Activated gamma-delta T cell treated with Interleukin-2 at 50 U/mL for 16 hours (primary cell): Measurements from ENCODE around the gene UBE2H.
A peak's percentile ranks its signal among the peaks of the same experiment; 100 is the strongest.
"Not testable (repeated sequence)": the region's sequence is repeated elsewhere in the genome, so short reads cannot be mapped to it uniquely, and the experiment has no call there.

Experiments used
- DNase-seq: peaks from one replicate; pipeline ENCODE4 v3.0.0-alpha.2; 2020

Gene UBE2H

GRCh38 chr7:129841465-129841864 lies 111.3 kb downstream of the UBE2H start:
- no peak for DNase-seq

GRCh38 chr7:129840757-129841156 lies 112.0 kb downstream of the UBE2H start:
- DNase-seq: no peak

GRCh38 chr7:129836983-129837382 lies 115.8 kb downstream of the UBE2H start:
- no peak for DNase-seq

- no peak for DNase-seq
Measured at GRCh38 chr7:129835569-129835968, 117.2 kb downstream of the UBE2H start.

- not testable (repeated sequence) for DNase-seq
Measured at GRCh38 chr7:129833353-129833752, 119.4 kb downstream of the UBE2H start.

- DNase-seq: no peak
Measured at GRCh38 chr7:129832701-129833227, 120.0 kb downstream of the UBE2H start.

GRCh38 chr7:129832282-129832681 lies 120.5 kb downstream of the UBE2H start:
- DNase-seq: no peak

GRCh38 chr7:129831424-129832058 lies 121.2 kb downstream of the UBE2H start:
- DNase-seq: no peak

- DNase-seq: no peak
Measured at GRCh38 chr7:129830949-129831348, 121.8 kb downstream of the UBE2H start.

GRCh38 chr7:129829737-129830631 lies 122.8 kb downstream of the UBE2H start:
- peak; percentile 53 for DNase-seq

- no peak for DNase-seq
Measured at GRCh38 chr7:129828989-129829736, 123.6 kb downstream of the UBE2H start.

GRCh38 chr7:129828078-129828762 lies 124.5 kb downstream of the UBE2H start:
- no peak for DNase-seq

- DNase-seq: no peak
Measured at GRCh38 chr7:129827467-129827990, 125.2 kb downstream of the UBE2H start.

GRCh38 chr7:129826895-129827294 lies 125.9 kb downstream of the UBE2H start:
- DNase-seq: not testable (repeated sequence)

GRCh38 chr7:129825209-129825970 lies 127.4 kb downstream of the UBE2H start:
- DNase-seq: peak; percentile 90

GRCh38 chr7:129824291-129825208 lies 128.2 kb downstream of the UBE2H start:
- peak; percentile 11 for DNase-seq

- not testable (repeated sequence) for DNase-seq
Measured at GRCh38 chr7:129823143-129823542, 129.6 kb downstream of the UBE2H start.

GRCh38 chr7:129821476-129821875 lies 131.3 kb downstream of the UBE2H start:
- no peak for DNase-seq

GRCh38 chr7:129816742-129817141 lies 136.0 kb downstream of the UBE2H start:
- DNase-seq: no peak

- DNase-seq: no peak
Measured at GRCh38 chr7:129807863-129808262, 144.9 kb downstream of the UBE2H start.
